ENCODE results near the gene BDKRB2. TPM values are rescaled to one million over a fixed set of nuclear protein-coding genes. Genes with fewer than 3 reads are reported as not detected.

BDKRB2 gene
- total RNA-seq, 2 donors from 2014 or later, result not detected

DNA sequence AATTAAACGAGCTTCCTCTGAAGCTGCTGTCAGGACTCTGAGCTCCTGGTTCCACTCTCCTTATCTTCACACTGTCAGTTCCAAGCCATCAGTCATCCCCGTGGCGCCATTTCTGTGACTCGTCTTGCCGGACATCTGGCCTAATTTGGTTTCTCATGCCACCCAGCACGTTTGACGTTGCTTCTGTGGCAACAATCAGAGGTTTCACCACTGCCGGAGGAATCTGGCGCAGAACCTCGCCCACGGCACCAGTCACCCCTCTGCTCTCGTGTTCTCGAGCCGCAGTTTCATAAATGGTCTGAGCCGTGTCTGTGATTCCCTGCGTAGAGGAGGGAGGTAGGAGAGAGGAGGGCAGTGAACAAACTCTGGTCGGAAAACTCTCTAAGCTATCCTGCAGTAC, 81.0 kb downstream of the BDKRB2 start:
- Mint-ChIP-seq H3K36me3 (ENCODE audit: low read depth) (peaks cover 11% of the 10 kb centered on the region), H3K4me1 (peaks cover 2% of the 10 kb centered on the region), H3K4me3 (no peak overlapping the region), H3K27ac (no peak overlapping the region), H3K27me3 (no peaks in the 10 kb centered on the region)
- ATAC-seq (no peak), DNase-seq (no peak)
- no peaks in the 10 kb centered on the region for H3K9me3 ChIP-seq (ENCODE audit: control insufficient read depth, low read length, poor library complexity, severe bottlenecking)

DNA sequence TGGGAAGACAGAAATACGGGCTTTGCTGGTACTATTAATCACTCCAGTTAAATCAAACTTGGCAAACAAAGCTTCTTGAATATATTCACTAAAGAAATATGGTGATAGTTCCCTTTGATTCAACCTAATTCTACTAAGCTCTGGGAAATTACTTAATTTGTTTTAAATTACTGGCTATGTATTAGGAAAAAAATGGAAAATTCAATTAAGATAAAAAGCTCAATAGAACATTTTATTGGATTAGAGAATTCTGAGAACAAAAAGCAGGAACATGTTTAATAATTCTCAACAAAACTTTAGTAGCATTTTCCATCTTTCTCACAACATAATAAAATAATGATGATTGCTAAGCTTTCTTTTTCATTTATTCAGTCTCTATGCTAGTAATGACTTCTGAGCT, 81.6 kb downstream of the BDKRB2 start:
- H3K9me3 ChIP-seq (ENCODE audit: control insufficient read depth, low read length, poor library complexity, severe bottlenecking), result no peaks in the 10 kb centered on the region
- H3K4me3 Mint-ChIP-seq, result no peak overlapping the region
- H3K36me3 Mint-ChIP-seq (ENCODE audit: low read depth), result peaks cover 11% of the 10 kb centered on the region
- peaks cover 2% of the 10 kb centered on the region for H3K4me1 Mint-ChIP-seq
- H3K27me3 Mint-ChIP-seq, result no peaks in the 10 kb centered on the region
- DNase-seq (no peak), ATAC-seq (no peak)
- no peak overlapping the region for H3K27ac Mint-ChIP-seq

DNA sequence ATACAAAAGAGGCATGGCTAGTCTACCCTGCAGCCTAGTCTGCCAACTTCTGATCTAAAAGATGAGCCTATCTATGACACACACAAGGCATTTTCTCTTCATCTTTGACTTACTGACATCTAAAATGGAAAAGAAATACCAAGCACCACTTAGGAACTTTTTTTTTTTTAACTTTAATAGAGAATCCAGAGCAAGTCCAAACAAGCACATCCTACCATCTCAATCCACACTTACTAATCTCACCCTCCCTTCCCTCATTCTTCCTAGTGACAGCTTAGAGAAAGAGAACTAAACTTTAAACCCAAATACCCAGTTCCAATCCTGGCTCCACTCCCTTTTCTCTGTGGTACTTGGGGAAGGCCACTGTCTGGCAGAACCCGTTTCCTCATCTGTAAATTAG, 83.2 kb downstream of the BDKRB2 start:
- DNase-seq (no peak), ATAC-seq (no peak)
- H3K27ac Mint-ChIP-seq, result no peak overlapping the region
- no peaks in the 10 kb centered on the region for H3K9me3 ChIP-seq (ENCODE audit: control insufficient read depth, low read length, poor library complexity, severe bottlenecking)
- H3K36me3 Mint-ChIP-seq (ENCODE audit: low read depth), result peaks cover 11% of the 10 kb centered on the region
- H3K4me1 Mint-ChIP-seq, result peaks cover 2% of the 10 kb centered on the region
- no peaks in the 10 kb centered on the region for H3K27me3 Mint-ChIP-seq
- H3K4me3 Mint-ChIP-seq, result no peak overlapping the region

Other genes starting within 250 kb of the BDKRB2 start
- 1 to 10 TPM; 1.7 to 2.8 TPM for gene C14orf132, start 165.5 kb upstream of the BDKRB2 start, total RNA-seq
- gene BDKRB1, start 51.4 kb downstream of the BDKRB2 start, total RNA-seq, result not detected
- 10 to 100 TPM; 27.8 to 28.7 TPM for gene ATG2B, start 158.5 kb downstream of the BDKRB2 start, total RNA-seq
- gene GSKIP, start 158.7 kb downstream of the BDKRB2 start, total RNA-seq, result 10 to 100 TPM in 1 of 2 donors, 1 to 10 TPM in 1; 9.3 to 13.2 TPM
- gene AK7, start 187.3 kb downstream of the BDKRB2 start, total RNA-seq, result not detected

All from T-helper 17 cell (primary cell).